MM.1S (cell line): ENCODE results near the gene TNK1.

Source experiments
- DNase-seq: peaks from one replicate; pipeline ENCODE4 v3.0.0-alpha.2; 2015
- H2AFZ ChIP-seq: fragments of 300-600 bp; sonication (generic); 2 replicates; pipeline ENCODE4 v1.6.0; 2016; ENCODE audit warnings: antibody characterized with exemption, low read length
- H3F3A ChIP-seq: fragments of 300-600 bp; sonication (generic); 2 replicates; pipeline ENCODE4 v1.6.1; 2016; ENCODE audit warnings: mild to moderate bottlenecking, antibody characterized with exemption, low read length, moderate library complexity, mixed read lengths; ENCODE audit not compliant: insufficient read depth
- H3K27ac ChIP-seq: fragments of 300-600 bp; sonication (generic); 2 replicates; pipeline ENCODE4 v1.5.1; 2016; ENCODE audit warnings: mild to moderate bottlenecking, low read length
- H3K27me3 ChIP-seq: fragments of 300-600 bp; sonication (generic); replicated peaks from 2 replicates; pipeline ENCODE4 v1.6.0; 2016; ENCODE audit warnings: low read length; ENCODE audit not compliant: insufficient read depth
- H3K36me3 ChIP-seq: fragments of 300-600 bp; sonication (generic); replicated peaks from 2 replicates; pipeline ENCODE4 v1.6.1; 2016; ENCODE audit warnings: mild to moderate bottlenecking, low read length, mixed read lengths; ENCODE audit not compliant: insufficient read depth
- H3K4me1 ChIP-seq: fragments of 300-600 bp; sonication (generic); 2 replicates; pipeline ENCODE4 v1.6.1; 2016; ENCODE audit warnings: low read length, mixed read lengths
- H3K4me2 ChIP-seq: fragments of 300-600 bp; sonication (generic); 2 replicates; pipeline ENCODE4 v1.6.0; 2016; ENCODE audit warnings: low read depth, low read length
- H3K4me3 ChIP-seq: fragments of 300-600 bp; sonication (generic); 2 replicates; pipeline ENCODE4 v1.5.1; 2016; ENCODE audit warnings: low read length, mixed read lengths
- H3K79me2 ChIP-seq: fragments of 300-600 bp; sonication (generic); 2 replicates; pipeline ENCODE4 v1.6.1; 2016; ENCODE audit warnings: mixed run types, low read length, mixed read lengths
- H3K9ac ChIP-seq: fragments of 300-600 bp; sonication (generic); 2 replicates; pipeline ENCODE4 v1.6.1; 2016; ENCODE audit warnings: low read length, mixed read lengths
- H3K9me2 ChIP-seq: fragments of 300-600 bp; sonication (generic); replicated peaks from 2 replicates; pipeline ENCODE4 v1.6.1; 2016; ENCODE audit warnings: mild to moderate bottlenecking, low read length, mixed read lengths; ENCODE audit not compliant: insufficient read depth
- H3K9me3 ChIP-seq: fragments of 300-600 bp; sonication (generic); replicated peaks from 2 replicates; pipeline ENCODE4 v1.6.1; 2016; ENCODE audit warnings: mild to moderate bottlenecking, low read length, mixed read lengths; ENCODE audit not compliant: insufficient read depth
- H4K20me1 ChIP-seq: fragments of 300-600 bp; sonication (generic); 2 replicates; pipeline ENCODE4 v1.6.1; 2016; ENCODE audit warnings: mild to moderate bottlenecking, low read length, moderate library complexity, mixed read lengths; ENCODE audit not compliant: insufficient read depth
- EZH2 ChIP-seq: fragments of 300-600 bp; sonication (generic); optimal IDR thresholded peaks from 2 replicates; pipeline ENCODE3; 2017; ENCODE audit warnings: low read depth, mild to moderate bottlenecking, antibody characterized with exemption, low read length, mixed read lengths
- EZH2phosphoT487 ChIP-seq: fragments of 300-600 bp; sonication (generic); IDR thresholded peaks from 2 replicates; pipeline ENCODE4 v1.6.1; 2018; ENCODE audit warnings: antibody characterized with exemption, low read length
- TF ChIP-seq, protein P1 (sequence below): fragments of 300-600 bp; sonication (generic); IDR thresholded peaks from 2 replicates; pipeline ENCODE4 v1.5.1; 2016; ENCODE audit warnings: antibody characterized with exemption, low read length, mixed read lengths

TNK1 gene

GRCh38 chr17:7421186-7421585 is 40.3 kb downstream of the TNK1 start:
- no peaks in the 10 kb centered on the region for H3K9me3 ChIP-seq
- H3F3A ChIP-seq = no peaks in the 10 kb centered on the region
- H4K20me1 ChIP-seq = no peaks in the 10 kb centered on the region
- H3K4me2 ChIP-seq = no peak overlapping the region
- DNase-seq = no peak
- no peaks in the 10 kb centered on the region for H3K36me3 ChIP-seq
- TF ChIP-seq EZH2phosphoT487 = no peak
- TF ChIP-seq, protein P1, sequence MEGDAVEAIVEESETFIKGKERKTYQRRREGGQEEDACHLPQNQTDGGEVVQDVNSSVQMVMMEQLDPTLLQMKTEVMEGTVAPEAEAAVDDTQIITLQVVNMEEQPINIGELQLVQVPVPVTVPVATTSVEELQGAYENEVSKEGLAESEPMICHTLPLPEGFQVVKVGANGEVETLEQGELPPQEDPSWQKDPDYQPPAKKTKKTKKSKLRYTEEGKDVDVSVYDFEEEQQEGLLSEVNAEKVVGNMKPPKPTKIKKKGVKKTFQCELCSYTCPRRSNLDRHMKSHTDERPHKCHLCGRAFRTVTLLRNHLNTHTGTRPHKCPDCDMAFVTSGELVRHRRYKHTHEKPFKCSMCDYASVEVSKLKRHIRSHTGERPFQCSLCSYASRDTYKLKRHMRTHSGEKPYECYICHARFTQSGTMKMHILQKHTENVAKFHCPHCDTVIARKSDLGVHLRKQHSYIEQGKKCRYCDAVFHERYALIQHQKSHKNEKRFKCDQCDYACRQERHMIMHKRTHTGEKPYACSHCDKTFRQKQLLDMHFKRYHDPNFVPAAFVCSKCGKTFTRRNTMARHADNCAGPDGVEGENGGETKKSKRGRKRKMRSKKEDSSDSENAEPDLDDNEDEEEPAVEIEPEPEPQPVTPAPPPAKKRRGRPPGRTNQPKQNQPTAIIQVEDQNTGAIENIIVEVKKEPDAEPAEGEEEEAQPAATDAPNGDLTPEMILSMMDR = no peak
- no peak for TF ChIP-seq EZH2
- H2AFZ ChIP-seq = no peak overlapping the region
- no peaks in the 10 kb centered on the region for H3K79me2 ChIP-seq
- H3K27me3 ChIP-seq = peaks cover 66% of the 10 kb centered on the region
- no peaks in the 10 kb centered on the region for H3K4me1 ChIP-seq
- no peaks in the 10 kb centered on the region for H3K9me2 ChIP-seq
- no peak overlapping the region for H3K4me3 ChIP-seq
- H3K27ac ChIP-seq = no peak overlapping the region
- H3K9ac ChIP-seq = no peak overlapping the region

- no peaks in the 10 kb centered on the region for H3K79me2 ChIP-seq
- H3K9me2 ChIP-seq = no peaks in the 10 kb centered on the region
- no peaks in the 10 kb centered on the region for H3K36me3 ChIP-seq
- TF ChIP-seq EZH2 (no peak), EZH2phosphoT487 (no peak)
- TF ChIP-seq, protein P1 = no peak
- no peaks in the 10 kb centered on the region for H3F3A ChIP-seq
- no peak for DNase-seq
- H2AFZ ChIP-seq = no peak overlapping the region
- H4K20me1 ChIP-seq = no peaks in the 10 kb centered on the region
- no peak overlapping the region for H3K4me2 ChIP-seq
- no peaks in the 10 kb centered on the region for H3K4me1 ChIP-seq
- H3K9ac ChIP-seq = no peak overlapping the region
- peaks cover 65% of the 10 kb centered on the region for H3K27me3 ChIP-seq
- no peak overlapping the region for H3K27ac ChIP-seq
- no peaks in the 10 kb centered on the region for H3K9me3 ChIP-seq
- H3K4me3 ChIP-seq = no peak overlapping the region
These were observed 42.8 kb downstream of the TNK1 start for GRCh38 chr17:7423679-7424078.

- H4K20me1 ChIP-seq = no peaks in the 10 kb centered on the region
- no peak within 1 kb of the TSS for H2AFZ ChIP-seq
- peaks cover 58% of the 10 kb centered on the region for H3K27me3 ChIP-seq
- no peaks in the 10 kb centered on the region for H3K9me2 ChIP-seq
- H3K36me3 ChIP-seq = no peaks in the 10 kb centered on the region
- DNase-seq = no peak
- no peaks in the 10 kb centered on the region for H3K9me3 ChIP-seq
- H3F3A ChIP-seq = no peaks in the 10 kb centered on the region
- H3K9ac ChIP-seq = no peak within 1 kb of the TSS
- no peak for TF ChIP-seq EZH2
- TF ChIP-seq, protein P1 = no peak
- TF ChIP-seq EZH2phosphoT487 = no peak
- no peak within 1 kb of the TSS for H3K4me2 ChIP-seq
- no peaks in the 10 kb centered on the region for H3K79me2 ChIP-seq
- no peak within 1 kb of the TSS for H3K27ac ChIP-seq
- no peak within 1 kb of the TSS for H3K4me3 ChIP-seq
- no peaks in the 10 kb centered on the region for H3K4me1 ChIP-seq
These were observed 44.4 kb downstream of the TNK1 start, which contains the start of gene SPEM2 for GRCh38 chr17:7425316-7425715. Gene SPEM2 (plus strand): TSS chr17:7425616. CDS start chr17:7425689, 73 bp downstream.
